Measurements from ENCODE around the gene AKAP9. TPM values are rescaled to one million over a fixed set of nuclear protein-coding genes. Genes with fewer than 3 reads are reported as not detected.

The AKAP9 gene
- total RNA-seq: 100 to 1,000 TPM in 3 of 4 donors, 10 to 100 TPM in 1; 93.1 to 122 (median 109) TPM

DNA sequence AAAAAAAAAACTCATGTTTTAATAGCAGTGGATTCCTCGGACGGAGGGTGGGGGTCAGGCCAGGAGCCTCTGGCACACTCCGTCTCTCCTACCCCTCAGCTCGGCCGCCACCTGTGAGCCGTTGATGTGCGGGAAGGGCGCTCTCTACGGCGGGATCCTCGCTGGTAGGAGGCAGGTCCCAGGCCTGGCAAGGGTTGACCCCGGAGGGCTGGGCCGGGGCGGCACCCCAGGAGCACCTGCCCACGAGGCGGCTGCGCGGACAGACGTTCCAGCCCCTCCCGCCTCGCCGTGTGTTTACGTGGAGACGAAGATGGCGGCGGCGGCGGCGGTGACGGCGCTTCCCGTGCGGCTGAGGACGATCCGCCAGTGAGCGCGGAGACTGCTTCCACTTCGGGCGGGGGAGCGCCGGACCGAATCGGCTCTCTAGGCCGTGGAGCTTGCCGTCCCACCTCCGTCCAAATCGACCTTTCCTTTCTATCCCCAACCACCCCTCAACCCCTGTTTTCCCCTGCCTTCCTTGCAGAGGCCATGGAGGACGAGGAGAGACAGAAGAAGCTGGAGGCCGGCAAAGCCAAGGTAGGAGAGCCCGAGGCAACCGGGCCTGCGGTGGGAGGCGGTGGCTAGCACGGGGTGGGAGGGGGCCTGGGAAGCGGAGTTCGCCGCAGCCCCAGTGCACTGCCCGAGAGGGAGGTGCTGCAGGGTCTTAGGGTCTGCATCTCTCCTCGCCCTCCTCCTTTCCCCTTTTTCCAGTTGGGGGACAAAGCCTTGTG, at the start of gene AKAP9:
TSS of gene AKAP9 (plus strand) at position 291 of the 770 bp plus-strand sequence. CDS start at position 529, 238 bp downstream.
- TF ChIP-seq, protein P1, sequence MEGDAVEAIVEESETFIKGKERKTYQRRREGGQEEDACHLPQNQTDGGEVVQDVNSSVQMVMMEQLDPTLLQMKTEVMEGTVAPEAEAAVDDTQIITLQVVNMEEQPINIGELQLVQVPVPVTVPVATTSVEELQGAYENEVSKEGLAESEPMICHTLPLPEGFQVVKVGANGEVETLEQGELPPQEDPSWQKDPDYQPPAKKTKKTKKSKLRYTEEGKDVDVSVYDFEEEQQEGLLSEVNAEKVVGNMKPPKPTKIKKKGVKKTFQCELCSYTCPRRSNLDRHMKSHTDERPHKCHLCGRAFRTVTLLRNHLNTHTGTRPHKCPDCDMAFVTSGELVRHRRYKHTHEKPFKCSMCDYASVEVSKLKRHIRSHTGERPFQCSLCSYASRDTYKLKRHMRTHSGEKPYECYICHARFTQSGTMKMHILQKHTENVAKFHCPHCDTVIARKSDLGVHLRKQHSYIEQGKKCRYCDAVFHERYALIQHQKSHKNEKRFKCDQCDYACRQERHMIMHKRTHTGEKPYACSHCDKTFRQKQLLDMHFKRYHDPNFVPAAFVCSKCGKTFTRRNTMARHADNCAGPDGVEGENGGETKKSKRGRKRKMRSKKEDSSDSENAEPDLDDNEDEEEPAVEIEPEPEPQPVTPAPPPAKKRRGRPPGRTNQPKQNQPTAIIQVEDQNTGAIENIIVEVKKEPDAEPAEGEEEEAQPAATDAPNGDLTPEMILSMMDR (IDR thresholded peaks at IDR 0.05; ENCODE audit: low read depth): no peak

DNA sequence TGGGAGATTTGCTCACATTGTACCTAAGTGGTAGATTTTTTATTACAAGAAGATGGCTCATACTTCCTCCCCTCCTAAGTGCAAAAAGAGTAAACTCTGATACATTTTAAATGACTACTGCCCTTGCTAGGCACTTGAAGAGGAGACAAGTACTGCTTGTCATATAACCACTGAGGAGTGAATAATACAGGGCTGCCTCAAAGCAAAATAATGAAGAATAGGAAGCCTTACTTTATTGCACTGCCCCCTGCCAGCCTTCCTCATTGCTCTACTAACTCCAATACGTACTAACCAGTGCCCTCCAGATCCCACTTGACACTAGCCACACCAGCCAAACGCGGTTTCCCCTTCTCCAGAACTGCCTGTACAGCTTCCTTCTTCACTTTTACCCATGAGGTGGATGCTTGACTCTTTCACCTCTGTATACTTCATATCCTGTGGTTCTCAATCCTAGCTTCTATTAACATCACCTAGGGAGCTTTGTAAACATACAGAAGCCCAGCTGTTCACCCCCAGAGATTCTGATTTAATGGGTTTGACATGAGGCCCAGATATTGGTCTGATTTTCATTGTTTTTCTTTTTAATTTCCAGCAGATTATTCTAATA, 48.5 kb upstream of the AKAP9 start:
- TF ChIP-seq, protein P1 (IDR thresholded peaks at IDR 0.05; ENCODE audit: low read depth): no peak

DNA sequence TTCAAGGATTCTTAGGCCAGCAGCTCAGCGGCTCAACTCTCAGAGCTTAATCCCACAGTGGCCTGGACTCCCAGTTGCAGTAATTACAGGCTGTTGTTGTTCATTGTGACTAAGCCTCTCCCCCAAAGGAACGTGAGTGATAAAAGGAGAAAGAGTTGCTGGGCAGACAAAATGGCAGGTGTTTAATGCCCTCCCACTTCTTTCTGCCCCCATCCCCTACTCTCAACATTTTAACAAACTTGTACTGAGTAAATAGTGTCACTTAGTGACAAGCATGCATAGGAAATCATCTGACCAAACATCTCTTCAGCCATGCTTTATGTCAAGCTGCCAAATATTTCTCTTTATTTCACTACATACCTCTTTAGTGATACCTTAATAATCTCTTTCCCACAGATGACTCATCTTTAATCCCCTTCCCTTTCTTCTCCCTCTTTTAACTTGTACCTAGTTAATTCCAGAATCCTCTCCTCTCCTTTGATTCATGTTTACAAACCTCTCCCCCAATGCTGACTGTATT, 47.8 kb upstream of the AKAP9 start:
- TF ChIP-seq, protein P1 (IDR thresholded peaks at IDR 0.05; ENCODE audit: low read depth): no peak

DNA sequence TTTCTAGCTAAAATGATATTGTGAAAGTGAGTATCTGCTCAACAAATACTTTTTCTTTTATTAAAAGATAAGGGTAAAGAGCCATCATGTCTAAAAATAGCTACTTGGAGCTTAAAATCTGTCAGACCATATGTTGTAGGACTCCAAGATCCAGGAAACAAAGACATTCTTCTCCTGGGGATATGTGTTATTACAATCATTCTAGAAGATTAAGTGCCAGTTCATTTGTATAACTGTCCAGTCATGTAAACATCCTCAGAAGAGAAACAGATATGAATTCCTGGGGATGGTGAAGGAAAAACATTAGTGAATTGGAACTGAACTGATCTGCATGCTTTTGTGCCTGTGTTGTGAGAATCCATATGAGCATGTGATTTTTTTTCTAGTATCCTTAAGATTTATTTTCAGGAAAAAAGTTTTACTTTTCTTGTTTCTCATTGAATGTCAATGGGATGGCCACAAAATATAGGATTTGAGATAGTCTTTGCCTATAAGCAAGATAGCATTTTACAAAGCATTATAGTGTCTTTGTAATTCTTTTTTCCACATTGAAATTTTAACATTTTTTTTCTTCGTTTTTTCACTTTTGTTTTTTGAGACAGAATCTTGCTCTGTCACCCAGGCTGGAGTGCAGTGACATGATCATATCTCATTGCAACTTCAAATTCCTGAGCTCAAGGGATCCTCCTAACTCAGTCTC, 45.7 kb upstream of the AKAP9 start:
- TF ChIP-seq, protein P1 (IDR thresholded peaks at IDR 0.05; ENCODE audit: low read depth): no peak

DNA sequence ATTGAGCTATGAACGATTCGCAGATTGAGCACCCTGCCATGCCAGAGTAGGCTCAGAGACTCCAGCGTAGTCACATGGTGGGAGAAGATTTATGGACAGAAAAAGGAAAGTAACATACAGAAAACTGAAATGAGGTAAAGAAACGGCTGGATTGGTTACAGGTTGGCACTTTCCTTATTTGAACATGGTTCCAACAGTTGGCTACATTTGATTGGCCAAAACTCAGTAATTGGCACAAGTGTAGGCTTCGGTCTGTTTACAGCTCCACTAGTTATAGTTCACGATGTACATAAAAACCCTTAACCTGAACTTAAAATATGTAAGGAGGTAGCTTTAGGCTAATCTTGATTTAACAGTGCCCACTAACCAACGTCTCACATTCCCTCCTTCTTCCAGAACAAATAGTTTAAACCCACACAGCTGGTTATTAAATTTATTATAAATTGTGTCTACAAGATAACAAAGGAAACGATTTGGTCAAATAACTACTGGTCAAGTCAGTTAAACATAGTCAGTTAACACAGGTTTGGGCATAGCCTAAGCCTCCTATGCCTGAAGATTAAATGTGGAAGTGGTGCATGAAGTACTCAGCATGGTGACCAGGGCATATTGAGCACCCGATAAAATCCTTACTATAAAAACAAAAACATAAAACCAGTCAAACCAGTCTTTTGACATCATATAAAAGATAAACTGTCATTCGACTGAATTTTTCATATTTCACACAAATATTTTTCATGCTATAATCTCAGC, 42.2 kb upstream of the AKAP9 start:
- TF ChIP-seq, protein P1 (IDR thresholded peaks at IDR 0.05; ENCODE audit: low read depth): no peak

DNA sequence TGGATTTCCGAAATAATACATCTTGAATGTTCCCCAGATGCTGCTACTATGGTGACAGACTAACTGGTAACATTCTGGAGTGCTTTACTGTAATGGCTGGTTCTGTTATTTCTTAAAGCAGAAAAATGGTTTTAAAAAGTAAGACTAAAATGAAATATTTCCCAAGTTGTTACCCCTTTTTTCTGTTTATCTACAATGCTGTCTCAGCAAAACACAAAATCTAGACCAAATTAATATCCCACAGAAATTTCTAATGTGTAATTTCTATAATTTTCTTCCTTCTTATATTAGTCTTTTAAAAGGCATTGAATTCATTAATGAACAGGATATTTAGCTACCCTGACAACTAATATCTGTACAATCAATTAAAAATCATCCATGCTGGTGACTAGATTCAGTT, 41.1 kb upstream of the AKAP9 start:
- TF ChIP-seq, protein P1 (IDR thresholded peaks at IDR 0.05; ENCODE audit: low read depth): no peak
